NCI-H345 (cell line): ENCODE results near the gene MLN.

Source experiments
- DNase-seq: peaks from one replicate; lab custom pipeline; 2025; lab: John Stamatoyannopoulos, UW

Gene MLN

DNA sequence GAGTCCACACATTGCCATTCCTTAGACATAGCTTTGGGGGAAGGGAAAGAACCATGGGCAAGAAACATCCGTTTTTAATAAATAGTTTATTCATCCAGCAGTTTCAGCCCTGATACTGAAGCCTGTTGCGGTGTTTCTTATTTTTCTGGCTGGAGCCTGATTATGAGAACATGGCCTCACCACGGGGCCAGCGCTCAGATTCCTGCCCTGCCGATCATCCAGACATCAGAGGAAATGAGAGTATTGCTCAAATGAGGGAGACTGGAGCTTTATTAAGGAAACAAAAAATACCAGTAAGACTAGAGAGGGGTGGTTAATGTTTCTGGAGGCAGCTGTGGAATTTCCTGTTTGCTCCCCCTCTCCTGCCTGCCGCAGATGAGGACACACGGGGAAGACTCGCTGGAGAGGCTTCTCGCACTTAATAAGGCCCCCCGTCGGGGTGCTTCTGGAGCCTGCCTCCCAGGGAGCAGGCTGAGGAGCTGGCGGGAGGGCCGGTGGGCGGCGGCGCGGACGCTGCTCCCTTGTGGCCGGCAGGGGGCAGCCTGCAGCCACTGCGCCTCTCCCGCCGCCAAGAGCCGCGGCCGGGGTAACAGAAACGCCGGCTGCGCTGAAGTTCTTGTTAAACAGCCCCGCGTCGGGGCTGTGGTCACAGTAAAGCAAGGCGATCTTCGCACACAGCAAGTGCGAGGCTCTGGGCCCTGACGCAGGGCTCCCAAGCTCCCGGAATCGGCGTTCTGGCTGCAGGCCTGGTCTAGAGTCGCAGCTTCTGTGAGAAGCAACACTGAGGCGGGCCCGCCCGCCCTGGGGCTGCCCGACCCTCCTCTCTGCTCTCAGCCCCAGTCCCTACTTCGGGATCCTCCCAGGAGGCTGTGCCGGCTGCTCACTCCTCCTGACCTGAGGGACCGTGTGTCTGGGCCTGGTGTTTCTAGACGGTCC, 32.4 kb downstream of the MLN start:
- peak; percentile 81 for DNase-seq

DNA sequence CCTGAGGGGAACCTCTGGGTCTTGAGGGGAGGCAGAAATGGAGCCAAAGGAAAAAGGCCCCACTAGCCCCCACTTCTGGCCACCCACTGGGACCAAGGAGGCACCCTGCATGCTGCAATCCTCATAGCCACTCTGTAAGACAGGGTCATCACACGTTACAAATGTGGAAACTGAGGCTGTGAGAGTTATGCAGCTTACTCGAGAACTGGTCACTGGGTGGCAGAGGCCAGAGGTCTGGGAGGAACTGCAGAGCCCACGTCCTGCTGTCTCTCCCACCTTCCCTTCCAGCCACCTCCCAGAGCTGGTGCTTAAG, 33.0 kb downstream of the MLN start:
- no peak for DNase-seq

DNA sequence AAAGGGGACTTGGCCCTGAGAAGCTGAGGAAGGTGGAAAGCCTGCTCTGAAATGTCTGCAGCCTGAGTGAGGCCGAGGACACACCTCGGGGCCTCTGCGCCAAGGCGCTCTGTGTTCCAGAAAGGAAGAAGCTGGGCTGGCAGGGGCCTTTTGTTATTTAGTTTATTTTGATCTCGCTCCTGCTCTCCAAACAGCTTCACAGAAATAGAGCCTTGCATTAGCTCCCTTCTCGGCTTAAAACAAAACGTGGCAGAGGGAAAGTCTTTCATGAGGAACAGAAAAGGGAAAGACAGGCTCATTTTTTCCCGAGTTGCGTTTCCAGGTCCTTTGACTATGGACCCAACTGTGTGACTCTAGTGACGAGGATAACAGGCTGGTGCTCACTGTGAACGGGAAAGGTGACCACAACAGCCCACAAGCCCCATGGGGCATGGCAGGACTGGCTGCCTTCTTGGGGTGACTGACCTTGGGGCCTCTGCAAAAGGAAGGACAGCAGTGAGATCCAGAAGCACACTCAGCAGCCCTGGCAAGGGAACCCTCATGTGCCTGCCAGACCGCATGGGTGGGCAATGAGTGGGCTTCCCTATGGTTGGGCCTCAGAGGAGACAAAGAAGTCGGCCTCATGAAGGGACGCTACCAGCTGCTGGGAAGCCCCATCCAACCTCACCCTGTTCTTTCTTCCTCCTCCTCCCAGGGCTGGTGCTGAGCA, 33.5 kb downstream of the MLN start:
- DNase-seq: no peak

DNA sequence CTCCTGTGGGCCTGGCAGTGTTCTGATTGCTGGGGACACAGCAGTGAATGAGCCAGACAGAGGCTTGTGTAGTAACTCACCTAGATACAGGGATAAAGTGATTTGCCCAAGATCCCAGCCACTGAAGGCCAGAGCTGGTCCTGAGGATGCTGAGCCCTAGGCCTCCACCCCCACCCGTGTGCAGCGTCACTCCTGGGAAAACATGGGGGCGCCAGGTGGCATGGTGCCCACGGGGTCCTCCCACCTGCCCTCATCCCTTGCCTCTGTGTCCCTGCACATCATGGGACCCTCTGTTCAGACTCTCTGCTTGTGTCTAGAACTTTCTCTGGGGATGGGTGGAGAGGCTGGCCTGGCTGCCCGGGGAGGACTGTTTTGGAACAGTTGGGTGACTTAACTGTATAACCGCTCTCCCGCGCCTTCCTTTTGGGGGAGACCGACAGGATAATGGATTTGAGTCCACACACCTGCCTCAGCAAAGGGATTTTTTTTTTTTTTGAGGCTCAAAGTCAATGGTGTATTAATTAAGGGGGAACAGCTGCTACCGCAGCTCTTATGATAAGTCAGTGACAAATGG, 34.5 kb downstream of the MLN start:
- no peak for DNase-seq

DNA sequence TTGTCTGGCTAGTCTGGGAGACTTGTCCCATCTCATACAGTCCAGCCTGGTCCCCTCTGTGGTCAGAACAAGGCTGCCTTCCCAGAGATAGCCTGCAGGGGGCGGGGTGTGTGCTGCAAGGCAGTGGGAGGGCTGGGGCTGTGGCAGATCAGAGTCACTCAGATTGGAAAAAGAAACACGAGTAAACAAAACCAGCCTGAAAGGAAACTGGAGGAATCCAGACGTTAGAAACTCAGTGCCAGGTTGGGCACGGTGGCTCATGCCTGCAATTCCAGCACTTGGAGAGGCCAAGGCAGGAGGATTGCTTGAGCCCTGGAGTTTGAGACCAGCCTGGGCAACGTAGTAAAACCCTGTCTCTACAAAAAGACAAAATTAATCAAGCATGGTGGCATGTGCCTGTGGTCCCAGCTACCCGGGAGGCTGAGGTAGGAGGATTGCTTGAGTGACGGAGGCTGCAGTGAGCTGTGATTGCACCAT, 35.1 kb downstream of the MLN start:
- DNase-seq: peak; percentile 30

DNA sequence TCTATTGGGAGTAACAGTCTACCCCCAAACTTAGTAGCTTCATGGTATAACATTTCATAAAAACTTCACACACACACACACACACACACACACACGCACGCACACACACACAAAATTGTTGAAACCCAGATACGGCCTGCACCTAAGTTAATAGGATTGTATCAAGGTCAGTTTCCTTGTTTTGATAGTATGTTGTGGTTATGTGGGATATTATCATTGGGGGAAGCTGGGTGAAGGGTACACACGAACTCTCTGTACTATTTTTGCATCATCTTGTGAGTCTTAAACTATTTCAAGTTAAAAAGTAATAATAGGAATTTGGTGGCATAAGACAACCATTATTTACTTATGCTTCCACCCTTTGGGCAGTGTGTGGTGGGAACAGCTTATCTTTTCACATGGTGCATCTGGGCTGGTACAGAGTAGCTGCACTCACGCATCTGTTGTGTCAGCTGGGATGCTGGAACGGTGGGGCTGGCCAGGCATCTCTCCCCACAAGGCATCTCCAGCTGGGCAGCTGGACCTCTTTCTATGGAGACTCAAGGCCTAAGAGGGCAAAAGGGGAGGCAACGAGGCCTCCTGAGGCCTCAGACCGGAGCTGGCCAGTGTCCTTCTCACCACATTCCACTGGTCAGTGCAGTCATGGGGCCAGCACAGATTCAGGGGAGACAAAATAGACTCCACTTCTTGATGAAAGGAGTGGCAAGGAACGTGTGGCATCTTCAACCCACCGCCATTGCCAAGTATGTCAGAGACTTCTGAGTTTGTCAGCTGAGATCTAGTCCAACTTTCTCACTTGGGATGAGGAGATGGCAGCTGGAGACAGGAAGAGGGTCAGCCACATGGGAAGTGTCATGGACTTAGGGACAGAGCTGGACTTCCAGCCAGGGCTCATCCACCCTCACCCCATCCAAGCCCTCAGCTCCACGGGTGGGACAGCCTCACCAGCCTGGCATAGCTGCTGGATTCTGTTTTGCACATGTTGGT, 36.6 kb downstream of the MLN start:
- no peak for DNase-seq

DNA sequence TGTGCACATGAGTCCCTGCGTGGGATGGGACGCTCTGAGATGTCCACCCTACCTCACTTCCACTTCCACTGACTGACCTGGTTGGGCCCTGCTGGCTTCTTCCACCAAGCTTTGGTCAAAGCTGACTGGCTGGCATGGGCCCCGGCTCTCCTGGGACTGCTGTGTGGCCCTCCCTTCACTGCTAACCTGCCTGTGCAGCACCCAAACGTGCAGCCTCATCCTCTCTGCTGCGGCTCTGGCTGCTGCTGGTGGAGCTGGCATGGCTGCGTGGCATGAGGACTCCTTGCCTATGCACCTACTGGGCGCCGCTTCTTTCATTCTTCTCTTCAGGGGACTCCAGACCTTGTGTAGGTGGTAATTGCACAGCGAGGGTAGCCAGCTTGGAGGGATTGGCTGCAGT, 38.4 kb downstream of the MLN start:
- DNase-seq: no peak

DNA sequence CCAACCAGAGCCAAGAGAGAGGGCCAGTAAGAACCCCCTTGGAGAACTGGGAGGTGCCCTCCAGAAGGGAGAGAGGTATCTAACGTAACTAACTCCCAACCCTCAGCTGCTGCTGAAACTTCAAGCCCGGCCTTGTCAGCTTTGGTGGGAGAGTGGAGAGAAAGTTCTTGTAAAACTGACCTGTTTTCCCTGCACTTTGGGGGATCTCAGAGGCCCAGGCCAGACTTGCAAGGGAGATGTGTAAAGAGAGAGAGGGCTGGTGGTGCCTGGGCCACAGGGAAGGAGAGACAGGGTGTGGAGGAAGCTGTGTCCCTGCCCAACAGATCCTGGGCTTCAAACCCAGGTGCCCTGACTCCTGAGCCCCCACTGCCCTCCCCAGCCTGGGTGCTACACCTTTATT, 39.8 kb downstream of the MLN start:
- no peak for DNase-seq

DNA sequence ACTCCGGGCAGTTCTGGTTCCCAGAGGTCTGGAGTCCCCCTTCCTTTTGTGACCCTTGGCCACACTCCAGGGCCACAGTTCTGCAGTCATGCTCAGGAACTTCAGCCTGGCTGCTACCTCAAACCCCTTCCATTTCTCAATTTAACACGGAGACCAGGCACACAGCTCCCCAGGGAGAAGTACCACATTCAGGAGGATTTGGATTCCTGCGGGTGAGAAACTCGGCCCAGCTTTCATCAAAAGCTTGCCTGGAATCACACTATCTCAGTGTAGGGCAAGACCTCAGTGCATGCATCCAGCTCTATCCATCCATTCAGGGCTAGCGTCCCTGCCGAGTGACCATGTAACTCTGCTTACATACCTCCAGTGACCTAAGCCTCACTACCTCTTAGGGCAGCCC, 40.3 kb downstream of the MLN start:
- no peak for DNase-seq

DNA sequence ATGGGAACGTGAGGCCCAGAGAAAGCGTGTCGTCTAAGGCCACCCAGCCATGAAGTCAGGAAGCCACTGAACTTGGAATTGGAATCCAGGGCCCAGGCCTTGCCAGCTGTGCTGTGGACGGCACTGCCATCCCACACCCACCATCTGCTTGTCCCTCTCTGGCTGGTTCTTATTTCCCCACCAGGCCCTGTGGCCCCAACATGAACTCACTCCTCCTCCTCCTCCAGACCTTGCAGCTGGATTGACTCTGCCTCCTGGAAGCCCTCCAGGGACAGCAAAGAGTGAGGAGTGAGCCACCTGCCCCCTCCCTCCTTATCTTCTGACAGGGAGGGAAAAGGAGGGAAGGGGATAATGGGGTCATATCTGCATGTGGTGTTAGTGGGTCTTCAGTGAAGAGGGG, 41.1 kb downstream of the MLN start:
- no peak for DNase-seq

DNA sequence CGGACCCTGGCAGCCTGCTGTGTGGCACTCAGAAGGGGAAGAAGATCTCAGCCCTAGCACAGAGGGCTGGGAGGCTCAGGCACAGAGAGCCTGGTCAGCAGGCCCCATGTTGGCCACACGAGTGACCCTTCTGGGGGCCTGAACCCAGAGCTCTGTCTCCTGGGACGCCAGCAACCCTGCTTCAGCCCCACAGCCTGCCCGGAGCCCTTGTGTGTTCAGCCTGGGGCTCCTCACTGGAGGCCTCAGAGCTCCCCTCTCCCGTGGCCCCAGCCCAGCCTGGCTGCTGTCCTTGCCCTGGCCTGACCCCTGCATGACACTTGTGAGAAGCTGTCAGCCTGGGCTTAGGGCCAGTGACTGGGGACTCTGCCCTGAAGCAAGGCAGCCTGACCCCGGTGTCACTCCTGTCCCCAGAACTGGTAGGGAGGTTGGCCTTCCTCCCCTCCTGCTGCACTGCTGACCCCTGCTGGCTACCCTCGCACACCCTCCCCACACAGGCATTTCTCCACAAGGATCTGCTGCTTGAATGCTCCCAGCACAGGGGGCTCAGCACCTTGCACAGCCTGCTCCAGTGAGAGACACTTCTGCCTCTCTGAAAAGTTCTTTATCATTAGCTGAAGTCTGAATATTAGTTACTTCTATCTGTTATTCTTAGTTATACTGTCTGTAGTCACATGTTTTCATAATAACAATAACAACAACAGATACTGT, 41.7 kb downstream of the MLN start:
- DNase-seq: peak; percentile 46

DNA sequence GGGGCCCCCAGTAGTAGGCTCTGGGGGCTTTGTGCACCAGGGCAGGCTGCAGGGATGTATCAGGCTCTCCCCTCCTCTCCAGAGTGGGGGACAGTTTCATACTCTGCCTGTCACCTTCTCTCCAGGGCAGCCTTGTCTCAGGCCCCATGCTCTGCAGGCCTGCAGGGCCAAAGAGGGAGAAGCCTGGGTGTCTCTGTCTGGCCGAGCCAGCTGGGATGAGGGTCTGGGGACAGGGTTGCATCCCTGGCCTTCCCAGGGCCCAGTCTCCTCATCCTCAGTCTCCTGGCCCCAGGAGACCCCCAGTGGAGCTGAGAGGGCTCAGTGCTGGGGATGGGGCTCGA, 42.3 kb downstream of the MLN start:
- DNase-seq: no peak

DNA sequence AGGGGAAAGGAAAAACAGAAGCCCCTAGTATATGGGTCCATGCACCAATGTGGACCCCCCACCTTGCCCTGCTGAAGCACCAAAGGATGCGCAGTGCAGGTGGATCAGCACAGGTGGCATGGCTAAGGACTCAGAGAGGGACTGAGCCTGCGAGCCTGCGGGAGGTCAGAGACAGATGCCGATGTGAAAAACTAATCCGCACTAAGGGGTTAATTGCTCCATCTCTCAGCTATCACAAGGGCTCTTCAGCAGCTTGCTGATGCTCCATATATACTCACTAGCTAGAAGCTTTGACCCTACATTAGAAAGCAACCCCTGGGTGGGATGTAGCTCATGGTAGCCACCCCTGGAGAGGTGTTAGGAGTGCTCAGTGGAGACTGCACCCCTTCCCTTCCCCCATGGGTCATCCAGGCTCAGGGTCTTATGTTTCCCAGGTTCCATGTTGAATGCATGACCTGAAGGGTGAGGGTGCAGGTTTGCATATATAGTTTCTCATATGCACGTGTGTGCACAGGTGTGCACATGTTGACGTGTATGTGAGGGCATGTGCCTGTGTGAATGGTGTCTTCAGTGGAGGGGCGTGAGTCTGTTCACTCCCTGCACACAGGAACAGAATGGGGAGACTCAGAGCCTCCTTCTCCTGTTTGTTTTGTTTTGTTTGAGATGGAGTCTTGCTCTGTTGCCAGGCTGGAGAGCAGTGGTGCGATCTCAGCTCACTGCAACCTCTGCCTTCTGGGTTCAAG, 43.7 kb downstream of the MLN start:
- peak; percentile 38 for DNase-seq

DNA sequence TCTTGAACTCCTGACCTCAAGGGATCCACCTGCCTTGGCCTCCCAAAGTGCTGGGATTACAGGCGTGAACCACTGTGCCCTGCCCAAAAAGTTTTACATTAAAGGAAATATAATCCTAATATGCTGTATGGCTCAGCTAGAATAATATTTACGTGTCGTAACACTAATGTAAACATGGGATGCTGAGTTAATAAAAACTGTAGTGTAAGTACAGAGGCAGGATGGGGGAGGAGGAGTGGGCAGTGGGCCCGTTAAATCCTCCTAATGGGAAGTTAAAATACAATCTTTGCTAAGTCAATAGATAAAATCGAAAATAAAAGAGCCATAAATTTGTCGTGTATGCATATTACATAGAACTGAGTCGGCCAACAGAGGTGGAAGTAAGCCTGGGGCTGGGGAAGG, 45.0 kb downstream of the MLN start:
- no peak for DNase-seq

DNA sequence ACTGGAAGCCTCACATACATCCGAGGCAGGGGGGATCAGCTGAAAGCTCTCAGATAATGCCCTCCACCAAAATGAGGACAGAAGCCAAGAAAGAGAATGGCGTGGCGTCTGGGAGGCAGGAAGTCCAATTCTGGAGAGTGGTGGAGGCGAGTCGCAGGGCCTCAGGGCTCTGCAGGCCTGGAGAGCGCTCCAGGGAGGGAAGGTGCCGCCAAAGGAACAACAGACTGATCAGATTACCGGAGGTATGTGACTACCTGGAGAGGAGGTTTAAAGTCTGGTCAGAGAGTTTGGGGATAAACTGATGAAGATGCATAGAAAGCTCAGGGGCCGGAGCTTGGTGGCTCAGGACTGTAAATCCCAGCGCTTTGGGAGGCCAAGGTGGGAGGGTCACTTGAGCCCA, 45.9 kb downstream of the MLN start:
- DNase-seq: no peak

DNA sequence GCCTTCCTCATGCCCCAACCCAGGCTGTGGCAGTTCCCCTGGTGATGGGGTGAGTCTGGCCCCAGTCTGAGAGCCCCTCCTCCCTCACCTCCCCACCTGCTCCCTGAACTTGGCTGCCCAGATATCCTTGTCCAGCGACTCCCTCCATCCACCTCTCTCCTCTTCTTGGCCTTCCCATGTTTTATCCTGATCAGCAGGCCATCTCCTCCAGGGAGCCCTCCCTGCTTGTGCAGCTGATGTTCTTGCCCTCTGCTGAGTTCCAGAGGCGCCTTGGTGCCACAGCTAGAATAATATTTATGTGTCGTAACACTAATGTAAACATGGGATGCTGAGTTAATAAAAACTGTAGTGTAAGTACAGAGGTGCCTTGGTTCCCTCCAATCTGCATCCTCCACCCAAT, 46.7 kb downstream of the MLN start:
- DNase-seq: no peak

DNA sequence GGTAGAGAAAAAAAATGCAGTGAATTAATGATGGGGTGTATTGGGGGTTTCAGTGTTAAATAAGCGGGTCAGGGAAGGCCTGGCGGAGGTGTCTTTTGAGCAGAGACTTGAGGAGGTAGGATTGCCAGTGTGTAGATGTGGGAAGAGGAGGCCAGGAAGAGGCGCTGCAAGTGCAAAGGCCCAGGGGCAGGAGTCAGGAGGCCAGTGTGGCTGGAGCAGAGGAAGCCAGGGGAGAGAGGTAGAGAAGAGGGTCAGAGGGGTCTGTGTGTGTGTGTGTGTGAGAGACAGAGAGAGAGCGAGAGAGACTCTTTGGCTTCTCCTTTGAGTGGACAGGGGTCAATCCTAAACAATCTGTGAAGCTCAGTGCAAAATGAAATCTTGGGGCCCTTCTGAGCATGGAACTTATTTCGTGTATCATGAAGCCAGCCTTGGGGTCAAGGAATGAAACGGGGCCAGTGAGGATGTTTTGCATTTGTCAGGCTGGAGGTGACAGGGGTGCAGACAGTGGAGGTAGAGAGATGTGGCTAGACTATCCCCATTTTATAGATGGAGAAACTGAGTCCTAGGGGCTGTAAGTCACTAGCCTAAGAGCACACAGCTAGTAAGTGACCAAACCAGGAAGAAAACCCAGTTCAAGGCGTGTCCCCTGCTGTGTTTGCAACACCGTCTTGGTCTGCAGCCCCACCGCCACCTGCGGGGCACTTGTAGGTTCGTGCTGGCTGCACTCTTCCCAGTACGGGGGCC, 47.4 kb downstream of the MLN start:
- DNase-seq: no peak

DNA sequence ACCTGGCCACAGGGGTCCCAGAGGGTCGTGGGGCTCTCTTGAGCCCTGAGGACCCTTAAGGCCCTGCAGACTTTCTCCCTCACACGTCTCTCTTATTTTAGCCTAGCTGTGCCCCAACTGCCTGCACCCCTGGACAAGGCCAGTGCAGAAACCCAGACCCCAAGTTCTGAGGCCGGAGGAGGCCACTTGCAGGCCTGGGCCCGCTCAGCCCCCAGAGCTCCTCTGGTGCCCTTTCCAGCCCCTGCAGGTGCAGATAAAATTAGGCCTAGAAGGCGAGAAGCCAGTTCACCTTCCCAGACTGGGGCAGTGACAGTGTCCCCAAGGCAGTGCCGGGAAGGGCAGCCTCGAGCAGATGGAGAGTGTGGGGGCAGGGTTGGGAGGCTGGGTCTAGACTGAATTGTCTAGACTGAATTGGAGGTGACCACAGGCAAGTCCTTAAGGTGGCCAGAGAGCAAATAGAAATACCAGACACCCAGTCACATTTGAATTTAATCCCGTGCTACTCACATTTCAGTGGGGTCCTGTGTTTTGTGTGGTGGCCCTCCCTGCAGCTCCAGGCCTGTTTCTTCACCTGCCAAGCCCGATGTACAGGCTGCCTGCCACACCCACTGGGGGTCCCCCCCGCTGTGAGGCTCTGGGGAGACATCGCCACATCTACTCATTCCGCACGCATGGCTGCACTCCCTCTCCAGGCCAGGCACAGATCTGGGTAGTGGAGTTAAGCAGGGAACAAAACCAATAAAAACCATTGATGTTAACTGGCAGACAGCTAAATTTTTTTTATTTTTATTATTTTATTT, 48.5 kb downstream of the MLN start:
- peak; percentile 93 for DNase-seq

DNA sequence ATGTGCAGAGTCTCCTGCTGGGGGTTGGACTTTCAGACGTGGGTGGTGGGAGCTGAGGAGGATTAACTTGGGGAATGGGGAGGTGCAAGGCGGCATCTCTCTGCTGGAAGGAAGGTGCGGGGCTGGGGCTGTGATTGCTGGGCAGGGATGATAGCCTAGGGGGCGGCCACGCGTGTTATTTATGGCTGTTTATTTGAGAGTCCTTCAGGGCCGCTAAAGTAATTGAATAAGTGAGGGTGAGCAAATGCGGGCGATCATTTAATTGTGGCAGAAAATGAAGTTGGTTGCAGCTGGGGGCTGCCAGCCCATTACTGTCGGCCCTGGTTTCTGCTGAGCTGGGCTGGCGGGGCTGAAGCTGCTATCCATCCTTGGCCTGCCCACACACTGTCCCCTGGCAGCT, 49.6 kb downstream of the MLN start:
- DNase-seq: no peak
